ENCODE results near the gene TBX4. TPM values are rescaled to one million over a fixed set of nuclear protein-coding genes. Genes with fewer than 3 reads are reported as not detected.

The TBX4 gene
- total RNA-seq, 1 experiment from 2014 or later, result not detected

DNA sequence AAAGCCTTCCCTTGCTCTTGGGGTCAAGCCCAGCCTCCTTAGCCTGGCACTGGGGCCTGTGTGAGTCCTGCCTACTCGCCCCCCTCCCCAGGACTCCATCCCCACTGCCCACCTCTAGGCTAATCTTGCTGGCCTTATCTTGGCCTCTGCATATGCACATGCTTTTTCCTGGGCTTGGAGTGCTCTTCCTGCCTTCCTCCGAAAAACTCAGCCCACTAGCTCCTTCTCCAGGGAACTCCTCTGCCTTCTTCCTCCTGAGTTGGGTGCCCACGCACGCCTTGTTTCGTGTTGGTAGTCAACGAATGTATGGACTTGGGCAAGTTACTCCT lies 36.0 kb upstream of the TBX4 start:
- H3K27ac Mint-ChIP-seq, result no peak overlapping the region

More for the DNA sequence above, 36.0 kb upstream of the TBX4 start:
- H2BK12ac ChIP-seq (ENCODE audit: insufficient read length, low read depth, low read length), result no peak overlapping the region
- Mint-ChIP-seq H3K4me3 (peak overlapping the region; percentile 16 to 42; a peak in 1 of 5 replicates), H3K27me3 (ENCODE audit: low read depth) (peaks cover 80% of the 10 kb centered on the region), H3K4me1 (peaks cover 10 to 15% of the 10 kb centered on the region in 2 experiments), H3K36me3 (ENCODE audit: insufficient read depth in 1 of 3, low read depth in 3 of 3) (no peaks in the 10 kb centered on the region; a peak in 1 of 7 replicates), H3K9me3 (no peaks in the 10 kb centered on the region)
- no peak overlapping the region for H3K4ac ChIP-seq (ENCODE audit: low read depth, low read length)
- H3K23ac ChIP-seq (ENCODE audit: insufficient read length, low read depth, low read length), result no peak overlapping the region
- no peaks in the 10 kb centered on the region for H4K20me1 ChIP-seq (ENCODE audit: control insufficient read depth, insufficient read depth, insufficient read length)
- no peak overlapping the region for H3K9ac ChIP-seq (ENCODE audit: extremely low read depth, insufficient read length, low read length)
- no peak overlapping the region for H2BK5ac ChIP-seq (ENCODE audit: insufficient read length, low read length)
- no peak overlapping the region for H2BK120ac ChIP-seq (ENCODE audit: low read depth, low read length, poor library complexity, severe bottlenecking)
- H3K79me1 ChIP-seq (ENCODE audit: insufficient read depth, low read depth, low read length, poor library complexity, severe bottlenecking), result no peaks in the 10 kb centered on the region
- no peak overlapping the region for H4K5ac ChIP-seq (ENCODE audit: insufficient read length, low read depth, low read length)
- peak overlapping the region; percentile 35 for H3K4me2 ChIP-seq (ENCODE audit: insufficient read depth, insufficient read length, low read length)
- H2BK20ac ChIP-seq (ENCODE audit: low read depth, low read length, poor library complexity, severe bottlenecking), result no peak overlapping the region
- no CpG with 5 or more reads among the region's 6 CpGs for WGBS (ENCODE audit: extremely low coverage, insufficient read length, low lambda C conversion rate)
- H4K8ac ChIP-seq (replicated peaks; ENCODE audit: insufficient read length, low read depth, low read length), result no peak overlapping the region
- no peak overlapping the region for H3K56ac ChIP-seq (ENCODE audit: insufficient read length, low read depth, low read length)
- no peaks in the 10 kb centered on the region for H3K79me2 ChIP-seq (ENCODE audit: insufficient read depth, low read length)
- DNase-seq, result peak; percentile 36
- H3K18ac ChIP-seq (ENCODE audit: insufficient read length, low read depth, low read length), result no peak overlapping the region
- H3K9me3 ChIP-seq (ENCODE audit: control insufficient read depth, low read depth, low read length), result no peaks in the 10 kb centered on the region
- no peak overlapping the region for H3K27ac ChIP-seq (ENCODE audit: insufficient read length, low read depth, low read length)
- H2AFZ ChIP-seq (ENCODE audit: low read length), result no peak overlapping the region
- peaks cover 2% of the 10 kb centered on the region; the same call in 1 of the 2 replicates for H3K4me1 ChIP-seq (ENCODE audit: insufficient read depth, low read length)
- no peak overlapping the region for H3K14ac ChIP-seq (ENCODE audit: insufficient read depth, low read length)
- H2AK5ac ChIP-seq (ENCODE audit: insufficient read length, low read length), result no peak overlapping the region
- H4K91ac ChIP-seq (ENCODE audit: insufficient read length, low read depth, low read length), result no peak overlapping the region
- peaks cover 18% of the 10 kb centered on the region for H3K27me3 ChIP-seq (ENCODE audit: insufficient read depth, low read length)
- no peak overlapping the region for H2BK15ac ChIP-seq (ENCODE audit: low read depth, low read length)
- peaks cover 16% of the 10 kb centered on the region for H3K23me2 ChIP-seq (ENCODE audit: insufficient read length, low read depth, low read length, poor library complexity, severe bottlenecking)
- TF ChIP-seq, protein P1, sequence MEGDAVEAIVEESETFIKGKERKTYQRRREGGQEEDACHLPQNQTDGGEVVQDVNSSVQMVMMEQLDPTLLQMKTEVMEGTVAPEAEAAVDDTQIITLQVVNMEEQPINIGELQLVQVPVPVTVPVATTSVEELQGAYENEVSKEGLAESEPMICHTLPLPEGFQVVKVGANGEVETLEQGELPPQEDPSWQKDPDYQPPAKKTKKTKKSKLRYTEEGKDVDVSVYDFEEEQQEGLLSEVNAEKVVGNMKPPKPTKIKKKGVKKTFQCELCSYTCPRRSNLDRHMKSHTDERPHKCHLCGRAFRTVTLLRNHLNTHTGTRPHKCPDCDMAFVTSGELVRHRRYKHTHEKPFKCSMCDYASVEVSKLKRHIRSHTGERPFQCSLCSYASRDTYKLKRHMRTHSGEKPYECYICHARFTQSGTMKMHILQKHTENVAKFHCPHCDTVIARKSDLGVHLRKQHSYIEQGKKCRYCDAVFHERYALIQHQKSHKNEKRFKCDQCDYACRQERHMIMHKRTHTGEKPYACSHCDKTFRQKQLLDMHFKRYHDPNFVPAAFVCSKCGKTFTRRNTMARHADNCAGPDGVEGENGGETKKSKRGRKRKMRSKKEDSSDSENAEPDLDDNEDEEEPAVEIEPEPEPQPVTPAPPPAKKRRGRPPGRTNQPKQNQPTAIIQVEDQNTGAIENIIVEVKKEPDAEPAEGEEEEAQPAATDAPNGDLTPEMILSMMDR (conservative IDR thresholded peaks at IDR 0.05), result no peak
- H3T11ph ChIP-seq (ENCODE audit: low read length), result no peak overlapping the region

Measured in H9 (cell line).